Bladder microvascular endothelial cell (primary cell): ENCODE data around the gene CDC73. TPM values are rescaled to one million over a fixed set of nuclear protein-coding genes. Genes with fewer than 3 reads are reported as not detected.

Source experiments
- total RNA-seq: library from RNA; depleted of rRNA; stranded (reverse); fragments of >200 nt; gene quantifications from 2 replicates; pipeline ENCODE4 v1.2.3, GENCODE V29; 2014

The CDC73 gene
- 10.4 and 27.3 TPM in 2 replicates for total RNA-seq

DNA sequence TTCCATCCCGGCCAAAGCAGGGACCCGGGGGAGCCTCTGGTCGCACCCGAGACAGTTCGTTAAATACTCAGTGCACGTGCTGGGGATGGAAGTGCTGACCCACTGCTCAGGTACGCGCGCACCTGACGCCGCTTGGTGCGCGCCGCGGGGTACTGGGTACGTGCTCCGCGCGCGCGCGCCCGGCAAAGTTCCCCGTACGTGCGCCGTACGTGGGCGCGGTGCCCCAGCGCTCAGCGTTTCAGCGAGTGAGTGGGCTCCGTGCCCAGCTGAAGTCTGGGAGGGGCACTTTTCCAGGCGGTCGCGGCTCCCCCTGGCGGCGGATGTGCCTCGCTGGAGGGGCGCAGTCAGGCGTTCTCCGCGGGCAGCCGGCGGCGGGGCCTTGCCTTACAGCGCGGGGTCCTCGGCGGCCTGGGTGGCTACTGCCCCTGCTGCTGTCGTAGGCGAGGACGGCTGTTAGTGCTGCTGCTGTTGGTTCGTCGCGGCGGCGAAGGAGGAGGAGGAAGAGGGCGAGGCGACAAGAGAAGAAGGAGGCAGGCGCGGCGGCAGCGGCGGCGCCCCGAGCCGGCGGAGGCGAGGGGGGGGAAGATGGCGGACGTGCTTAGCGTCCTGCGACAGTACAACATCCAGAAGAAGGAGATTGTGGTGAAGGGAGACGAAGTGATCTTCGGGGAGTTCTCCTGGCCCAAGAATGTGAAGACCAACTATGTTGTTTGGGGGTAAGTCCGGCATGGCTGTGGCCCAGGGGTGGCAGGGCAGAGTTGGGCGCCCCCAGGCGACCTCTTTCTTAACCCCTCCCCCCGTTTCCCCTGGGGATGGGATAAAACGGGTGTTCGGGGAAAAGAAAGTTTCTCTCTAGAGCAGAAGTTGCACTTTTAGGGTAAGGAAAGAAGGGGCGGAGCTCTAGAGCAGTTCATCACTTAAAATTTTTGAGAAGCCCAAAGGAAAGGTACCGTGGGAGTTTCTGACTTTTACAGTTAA lies at the start of gene CDC73:
Gene CDC73, plus strand, starts transcription at position 416 of the 978 bp plus-strand sequence. Its CDS starts 170 bp downstream, at position 586.

DNA sequence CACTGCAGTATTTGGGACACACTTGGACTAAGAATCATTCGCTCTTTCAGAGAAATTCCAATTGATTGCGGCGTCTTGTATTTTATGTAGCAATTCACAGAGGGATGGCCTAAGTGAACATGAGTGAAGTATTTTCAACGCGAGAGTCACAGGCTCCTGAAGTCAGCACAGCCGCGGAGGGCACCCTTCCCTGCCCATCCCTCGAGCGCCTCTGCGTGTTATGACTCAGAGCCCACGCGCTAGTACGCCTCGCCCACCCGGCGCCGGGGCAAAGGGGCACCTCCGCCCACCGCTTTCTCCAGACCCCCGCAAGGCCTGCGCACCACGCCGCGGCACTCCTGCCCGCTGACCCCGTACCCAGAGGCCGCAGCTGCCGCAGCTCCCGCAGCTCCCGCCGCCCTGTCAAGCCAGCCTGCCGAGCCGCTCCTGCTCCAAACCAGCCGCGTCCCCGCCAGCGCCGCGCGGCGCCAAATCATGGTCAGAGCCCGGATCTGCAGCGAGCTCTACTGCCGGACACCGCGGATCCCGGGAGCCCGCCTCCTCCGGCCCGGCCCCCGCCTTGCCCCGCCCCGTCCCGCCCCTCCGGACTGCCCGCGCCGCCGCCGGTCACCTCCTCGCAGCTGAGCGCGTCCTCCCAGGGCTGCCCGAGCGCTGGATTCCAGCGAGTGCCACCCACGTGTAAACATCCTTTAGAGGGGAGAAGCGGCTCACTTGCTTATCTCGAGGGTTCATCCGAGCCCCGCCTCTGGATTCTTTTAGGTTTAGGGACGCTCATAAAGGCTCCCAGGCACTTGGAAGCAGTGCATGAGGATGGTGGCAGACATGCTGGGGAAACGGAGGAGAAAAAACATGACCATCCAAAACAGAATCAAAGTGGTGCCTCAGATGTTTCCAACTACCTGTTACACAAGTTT lies 16.7 kb upstream of the CDC73 start, which contains the start of gene GLRX2:
Gene GLRX2, minus strand, starts transcription at position 508 of the 914 bp plus-strand sequence. Its CDS starts 32 bp downstream, at position 476.

DNA sequence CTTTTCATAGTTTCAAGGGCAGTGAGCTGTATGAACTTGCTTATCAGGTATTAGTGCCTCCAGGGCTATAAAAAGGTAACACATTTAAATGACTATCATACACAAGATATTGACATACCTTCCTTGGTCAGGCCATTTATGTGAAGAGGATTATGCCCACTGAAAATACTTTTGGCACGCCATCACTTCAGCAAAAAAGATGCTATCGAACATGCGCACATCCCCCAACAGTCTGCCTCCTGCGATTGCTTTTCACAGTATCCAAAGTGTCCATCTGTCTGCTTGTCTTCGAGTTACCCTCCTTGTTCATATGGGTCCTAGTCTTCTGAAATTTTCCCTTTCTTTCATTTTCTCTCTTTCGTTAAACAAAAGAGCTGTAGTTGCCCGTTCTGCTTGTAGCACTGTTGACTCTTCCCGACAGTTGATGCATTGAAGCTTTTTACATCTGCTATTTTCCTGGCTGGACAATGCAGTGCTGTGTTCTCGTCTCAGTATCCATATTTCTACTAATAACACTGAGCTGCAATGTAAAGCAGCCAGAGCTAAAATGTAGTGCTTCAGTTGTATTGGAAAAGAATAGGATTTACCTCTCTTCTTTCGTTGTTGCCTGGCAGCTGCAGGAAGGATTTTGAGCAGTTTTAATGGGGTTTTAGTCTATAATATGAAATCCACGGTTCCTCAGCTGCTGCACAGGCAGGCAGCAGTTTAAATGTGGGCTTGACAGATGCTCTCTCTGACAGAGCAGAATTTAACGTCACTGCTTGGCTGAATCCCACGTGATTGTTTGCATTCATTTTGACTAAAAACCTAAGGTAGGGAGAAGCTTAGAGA lies 64.3 kb downstream of the CDC73 start, which contains the start of gene B3GALT2:
Gene B3GALT2, minus strand, starts transcription at position 713 of the 831 bp plus-strand sequence. CDS start 5,051 bp downstream, outside the sequence.

Other genes with a start within 250 kb of the CDC73 start
- gene UCHL5, start 62.7 kb upstream of the CDC73 start, total RNA-seq = 18.6 and 34.8 TPM in 2 replicates
- gene RO60, start 62.4 kb upstream of the CDC73 start, total RNA-seq = 95.7 and 129 TPM in 2 replicates
- 5.0 and 14.1 TPM in 2 replicates for gene GLRX2, start 16.6 kb upstream of the CDC73 start, total RNA-seq
- gene B3GALT2, start 64.6 kb downstream of the CDC73 start, total RNA-seq = 0.65 and 44.1 TPM in 2 replicates